CD4-positive, alpha-beta T cell (primary cell): ENCODE data around the gene THSD7B. TPM values are rescaled to one million over a fixed set of nuclear protein-coding genes. Genes with fewer than 3 reads are reported as not detected.

Experiments used
- ATAC-seq: fragments of 200-7000 bp; cut with Tn5 transposase; one replicate; pipeline ENCODE4 v1.10.0; 2022; ENCODE audit warnings: mild to moderate bottlenecking; ENCODE audit not compliant: poor library complexity
- CTCF ChIA-PET: fragments of 350-600 bp; sonication (Branson Sonifier 250); formaldehyde crosslinking; loops from one replicate; lab custom pipeline; 2021; ENCODE audit warnings: antibody characterized with exemption, inconsistent platforms; lab: Charles Lee
- POLR2A ChIA-PET: fragments of 350-600 bp; sonication (Branson Sonifier 250); formaldehyde crosslinking; loops from one replicate; lab custom pipeline; 2021; ENCODE audit warnings: antibody characterized with exemption, inconsistent platforms; lab: Charles Lee
- DNase-seq, 14 experiments: peaks; one replicate each; pipeline ENCODE4 v3.0.0-alpha.2; 2013 to 2020; ENCODE audit warnings: mixed read lengths in 2 of 14
- H3K27ac ChIP-seq, 2 donors: one replicate each; pipeline versions ENCODE4 v1.5.1 to v1.7.0; 2013; ENCODE audit warnings: low read length in 2 of 2, low read depth in 1 of 2, mild to moderate bottlenecking in 1 of 2
- H3K27me3 ChIP-seq, 2 experiments: 1 replicate in 1 of 2; 2 replicates in 1 of 2; pipeline versions ENCODE4 v1.6.1 to v1.7.0; 2013; ENCODE audit warnings: low read length in 2 of 2, control low read depth in 1 of 2, mild to moderate bottlenecking in 1 of 2, moderate library complexity in 1 of 2; ENCODE audit not compliant: insufficient read depth in 2 of 2, control insufficient read depth in 1 of 2
- H3K36me3 ChIP-seq: one replicate; pipeline ENCODE4 v1.6.1; 2013; ENCODE audit warnings: low read length, control low read depth; ENCODE audit not compliant: insufficient read depth
- H3K4me1 ChIP-seq: one replicate; pipeline ENCODE4 v1.6.1; 2013; ENCODE audit warnings: low read length, control low read depth; ENCODE audit not compliant: insufficient read depth
- H3K4me3 ChIP-seq: one replicate; pipeline ENCODE4 v1.5.1; 2013; ENCODE audit warnings: mild to moderate bottlenecking, low read length, moderate library complexity
- H3K9me3 ChIP-seq, 2 experiments: 1 replicate in 1 of 2; 2 replicates in 1 of 2; pipeline versions ENCODE4 v1.6.1 to v1.7.0; 2013; ENCODE audit warnings: low read length in 2 of 2, mild to moderate bottlenecking in 2 of 2, control low read depth in 1 of 2, moderate library complexity in 1 of 2; ENCODE audit not compliant: control insufficient read depth in 1 of 2, insufficient read depth in 1 of 2
- H3K27ac Mint-ChIP-seq: one replicate; pipeline ENCODE4 v1.8.0; 2020; ENCODE audit warnings: mixed read lengths
- H3K27me3 Mint-ChIP-seq: one replicate; pipeline ENCODE4 v1.8.0; 2021; ENCODE audit warnings: mixed read lengths
- H3K36me3 Mint-ChIP-seq: one replicate; pipeline ENCODE4 v1.8.0; 2021; ENCODE audit warnings: low read depth, mixed read lengths
- H3K4me1 Mint-ChIP-seq: one replicate; pipeline ENCODE4 v1.8.0; 2021; ENCODE audit warnings: low read depth, mixed read lengths
- H3K4me3 Mint-ChIP-seq: one replicate; pipeline ENCODE4 v1.8.0; 2020; ENCODE audit warnings: mild to moderate bottlenecking, mixed read lengths
- H3K9me3 Mint-ChIP-seq: one replicate; pipeline ENCODE4 v1.8.0; 2020; ENCODE audit warnings: mixed read lengths
- intact Hi-C, 2 experiments: fragments of 100-400 bp; cut with DNase I in 1 of 2; cut with micrococcal nuclease in 1 of 2; formaldehyde crosslinking; loops; one replicate each; pipeline versions ENCODE4 v1.15.1 to v1.9.0; 2023 to 2025; cut with DNase I, micrococcal nuclease
- total RNA-seq, 174 experiments: library from RNA in 2 of 174; stranded (reverse) in 2 of 174; gene quantifications; one replicate each; pipeline ENCODE4 v1.2.3 and lab custom pipeline; 2021 to 2026
- TF ChIP-seq, protein P1 (sequence below): fragments of 200-600 bp; IDR thresholded peaks from one replicate; pipeline ENCODE4 v1.8.0; 2022; ENCODE audit warnings: antibody characterized with exemption, mild to moderate bottlenecking

Gene THSD7B
- total RNA-seq, 2 experiments from 2014 or later = not detected

DNA sequence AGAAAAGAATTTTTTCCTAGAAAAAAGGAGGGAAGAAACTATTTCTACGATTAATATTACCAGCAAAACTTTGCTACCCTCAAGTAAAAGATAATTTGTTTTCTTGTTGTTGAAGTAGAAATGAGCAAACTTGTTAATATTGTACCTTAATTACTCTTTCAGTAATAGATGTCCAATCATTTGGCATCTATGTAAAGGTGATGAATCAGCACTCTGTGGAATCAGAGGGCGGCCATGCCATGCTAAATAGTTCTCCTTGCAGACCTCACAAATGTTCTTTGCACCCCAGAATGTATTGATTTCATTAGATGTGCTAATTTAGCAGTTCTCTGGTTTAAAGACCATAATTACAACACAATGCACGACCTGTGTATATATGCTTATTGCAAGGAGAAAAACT, 29.1 kb upstream of the THSD7B start:
- CTCF ChIA-PET = no interaction called here
- Histone ChIP-seq H3K4me1 (no peaks in the 10 kb centered on the region), H3K9me3 (no peaks in the 10 kb centered on the region), H3K27me3 (peaks cover 0 to 3% of the 10 kb centered on the region in 2 experiments), H3K36me3 (no peaks in the 10 kb centered on the region), H3K27ac (no peak overlapping the region), H3K4me3 (no peak overlapping the region)
- H3K9me3 Mint-ChIP-seq = no peaks in the 10 kb centered on the region
- no peaks in the 10 kb centered on the region for H3K4me1 Mint-ChIP-seq
- POLR2A ChIA-PET = no interaction called here
- ATAC-seq (no peak), DNase-seq (no peak)
- no peak overlapping the region for H3K4me3 Mint-ChIP-seq
- H3K27ac Mint-ChIP-seq = no peak overlapping the region
- TF ChIP-seq, protein P1, sequence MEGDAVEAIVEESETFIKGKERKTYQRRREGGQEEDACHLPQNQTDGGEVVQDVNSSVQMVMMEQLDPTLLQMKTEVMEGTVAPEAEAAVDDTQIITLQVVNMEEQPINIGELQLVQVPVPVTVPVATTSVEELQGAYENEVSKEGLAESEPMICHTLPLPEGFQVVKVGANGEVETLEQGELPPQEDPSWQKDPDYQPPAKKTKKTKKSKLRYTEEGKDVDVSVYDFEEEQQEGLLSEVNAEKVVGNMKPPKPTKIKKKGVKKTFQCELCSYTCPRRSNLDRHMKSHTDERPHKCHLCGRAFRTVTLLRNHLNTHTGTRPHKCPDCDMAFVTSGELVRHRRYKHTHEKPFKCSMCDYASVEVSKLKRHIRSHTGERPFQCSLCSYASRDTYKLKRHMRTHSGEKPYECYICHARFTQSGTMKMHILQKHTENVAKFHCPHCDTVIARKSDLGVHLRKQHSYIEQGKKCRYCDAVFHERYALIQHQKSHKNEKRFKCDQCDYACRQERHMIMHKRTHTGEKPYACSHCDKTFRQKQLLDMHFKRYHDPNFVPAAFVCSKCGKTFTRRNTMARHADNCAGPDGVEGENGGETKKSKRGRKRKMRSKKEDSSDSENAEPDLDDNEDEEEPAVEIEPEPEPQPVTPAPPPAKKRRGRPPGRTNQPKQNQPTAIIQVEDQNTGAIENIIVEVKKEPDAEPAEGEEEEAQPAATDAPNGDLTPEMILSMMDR = no peak
- H3K36me3 Mint-ChIP-seq = no peaks in the 10 kb centered on the region
- intact Hi-C loops = loop anchor here in 1 of 2 experiments (10.0 kb wide), 1 partner anchor 311 kb away; no protein-coding TSS in a partner anchor
- peaks cover 39% of the 10 kb centered on the region for H3K27me3 Mint-ChIP-seq

DNA sequence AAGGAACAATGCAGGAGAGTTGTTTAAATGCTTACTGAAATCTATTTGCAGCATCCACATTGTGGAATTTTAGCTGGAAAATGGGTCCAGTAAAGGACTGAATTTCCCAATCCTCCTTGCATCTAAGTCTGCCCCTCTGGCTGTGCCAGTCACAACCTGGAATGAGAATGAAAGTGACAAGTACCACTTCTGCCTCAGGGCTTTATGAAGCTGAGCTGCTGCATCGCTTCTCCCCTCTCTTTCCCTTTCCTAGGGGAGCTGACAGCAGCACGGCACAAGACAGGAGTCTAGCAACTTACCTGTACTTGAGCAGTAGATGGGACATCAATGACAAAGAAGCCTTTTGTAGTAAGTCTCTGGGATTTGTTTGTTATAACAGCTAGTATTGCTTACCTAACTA, 27.3 kb upstream of the THSD7B start:
- H3K4me1 Mint-ChIP-seq = no peaks in the 10 kb centered on the region
- POLR2A ChIA-PET = interaction anchor here (0.6 kb wide), 1 partner anchor 332 kb away, joined by 3 read pairs; no protein-coding TSS in a partner anchor
- peaks cover 0 to 3% of the 10 kb centered on the region in 2 experiments for H3K27me3 ChIP-seq
- no peak overlapping the region for H3K27ac ChIP-seq
- no peak overlapping the region for H3K4me3 Mint-ChIP-seq
- TF ChIP-seq, protein P1 = no peak
- no peaks in the 10 kb centered on the region for H3K4me1 ChIP-seq
- H3K36me3 Mint-ChIP-seq = no peaks in the 10 kb centered on the region
- CTCF ChIA-PET = no interaction called here
- no peak for ATAC-seq
- no peaks in the 10 kb centered on the region for H3K9me3 ChIP-seq
- H3K36me3 ChIP-seq = no peaks in the 10 kb centered on the region
- peaks cover 40% of the 10 kb centered on the region for H3K27me3 Mint-ChIP-seq
- intact Hi-C loops = loop anchor here in 1 of 2 experiments (10.0 kb wide), 1 partner anchor 313 kb away; no protein-coding TSS in a partner anchor
- no peak for DNase-seq
- H3K4me3 ChIP-seq = no peak overlapping the region
- no peak overlapping the region for H3K27ac Mint-ChIP-seq
- H3K9me3 Mint-ChIP-seq = no peaks in the 10 kb centered on the region

DNA sequence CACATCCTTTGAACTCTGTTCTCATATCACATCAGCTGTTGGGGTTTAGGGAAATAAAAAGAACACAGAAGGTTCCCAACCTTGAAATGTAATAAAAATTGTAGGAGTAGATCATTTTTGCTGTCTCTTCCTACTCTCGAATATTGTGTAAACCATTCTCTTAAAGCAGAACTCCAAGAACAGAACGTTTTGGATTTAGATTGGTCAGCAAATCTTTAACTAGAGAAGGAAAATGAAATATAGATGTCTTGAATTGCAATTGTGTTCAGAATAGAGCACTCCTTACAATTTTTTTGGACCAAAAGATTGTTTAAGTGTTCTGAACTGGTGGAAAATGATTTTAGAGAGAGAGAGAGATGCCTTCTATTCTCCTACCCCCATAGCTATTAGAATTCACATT, 23.9 kb upstream of the THSD7B start:
- H3K27me3 Mint-ChIP-seq = peaks cover 34% of the 10 kb centered on the region
- CTCF ChIA-PET = no interaction called here
- no peaks in the 10 kb centered on the region for H3K4me1 Mint-ChIP-seq

More for the DNA sequence above, 23.9 kb upstream of the THSD7B start:
- POLR2A ChIA-PET = no interaction called here
- DNase-seq (no peak), ATAC-seq (no peak)
- Histone ChIP-seq H3K27me3 (peaks cover 0 to 3% of the 10 kb centered on the region in 2 experiments), H3K4me1 (no peaks in the 10 kb centered on the region), H3K9me3 (no peaks in the 10 kb centered on the region), H3K27ac (no peak overlapping the region), H3K4me3 (no peak overlapping the region), H3K36me3 (no peaks in the 10 kb centered on the region)
- TF ChIP-seq, protein P1 = no peak
- H3K4me3 Mint-ChIP-seq = no peak overlapping the region
- H3K36me3 Mint-ChIP-seq = no peaks in the 10 kb centered on the region
- H3K9me3 Mint-ChIP-seq = no peaks in the 10 kb centered on the region
- intact Hi-C loops = no loop called here
- no peak overlapping the region for H3K27ac Mint-ChIP-seq
